T-helper 17 cell (primary cell): ENCODE data around the gene CACNA1F. TPM values are rescaled to one million over a fixed set of nuclear protein-coding genes. Genes with fewer than 3 reads are reported as not detected.

Experiments used
- ATAC-seq: fragments of 150-1000 bp; cut with Tn5 transposase; 2 replicates; pipeline ENCODE4 v1.10.0; 2021; ENCODE audit warnings: mild to moderate bottlenecking, moderate library complexity
- DNase-seq, 3 donors: peaks; one replicate each; pipeline versions ENCODE4 v3.0.0 to v3.0.0-alpha.2; 2020 to 2021
- H3K9me3 ChIP-seq: one replicate; pipeline ENCODE4 v1.7.0; 2013; ENCODE audit warnings: low read length, mild to moderate bottlenecking; ENCODE audit not compliant: control insufficient read depth, poor library complexity, severe bottlenecking
- H3K27ac Mint-ChIP-seq: one replicate; pipeline ENCODE4 v1.8.0; 2022; ENCODE audit warnings: mild to moderate bottlenecking, moderate library complexity, mixed read lengths
- H3K27me3 Mint-ChIP-seq: one replicate; pipeline ENCODE4 v1.8.0; 2022; ENCODE audit warnings: mixed read lengths
- H3K36me3 Mint-ChIP-seq: one replicate; pipeline ENCODE4 v1.8.0; 2022; ENCODE audit warnings: low read depth, mixed read lengths
- H3K4me1 Mint-ChIP-seq: one replicate; pipeline ENCODE4 v1.8.0; 2022; ENCODE audit warnings: mild to moderate bottlenecking, mixed read lengths
- H3K4me3 Mint-ChIP-seq: one replicate; pipeline ENCODE4 v1.8.0; 2022; ENCODE audit warnings: mild to moderate bottlenecking, moderate library complexity, mixed read lengths
- total RNA-seq, 4 donors: library from RNA in 2 of 4; stranded (reverse) in 2 of 4; gene quantifications; one replicate each; pipeline ENCODE4 v1.2.3 and lab custom pipeline; 2022 to 2026

Gene CACNA1F
- total RNA-seq, 2 donors from 2014 or later = 0.47 to 0.67 TPM

DNA sequence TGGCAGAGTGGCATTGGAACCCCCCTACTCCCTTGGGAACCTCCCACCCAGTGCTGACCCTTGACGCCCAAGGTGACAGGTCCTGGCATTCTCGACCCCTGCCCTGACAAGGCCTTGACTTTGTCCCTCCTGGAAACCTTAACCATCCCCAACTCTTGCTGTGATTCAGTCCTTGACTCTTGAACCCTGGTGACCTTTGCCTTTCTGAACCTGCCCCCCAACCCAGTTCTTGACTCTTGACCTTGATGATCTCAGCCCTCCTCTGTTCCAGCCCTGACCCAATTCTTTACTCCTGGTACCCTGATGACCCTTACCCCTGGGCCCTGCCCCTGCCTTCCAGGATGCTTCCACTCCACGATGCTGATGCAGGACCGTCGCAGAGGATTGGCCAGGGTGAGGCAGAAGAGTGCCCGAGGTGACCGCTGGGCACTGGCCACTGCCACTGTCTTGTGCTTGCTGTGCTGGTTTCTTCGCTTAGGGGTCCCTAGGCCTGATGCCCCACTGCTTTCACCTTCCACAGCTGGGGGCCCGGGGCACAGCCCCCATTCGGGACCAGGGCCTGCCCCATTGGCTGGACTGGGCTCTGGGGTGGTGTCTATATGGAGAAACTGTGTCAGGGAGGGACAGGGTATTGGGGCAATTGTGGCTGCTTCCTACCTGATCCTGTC is 1.7 kb downstream of the CACNA1F start:
- ATAC-seq (no peak), DNase-seq (no peak)
- no peaks in the 10 kb centered on the region for H3K9me3 ChIP-seq
- Mint-ChIP-seq H3K4me3 (peak overlapping the region; percentile 72), H3K36me3 (no peaks in the 10 kb centered on the region), H3K27me3 (no peaks in the 10 kb centered on the region), H3K4me1 (peaks cover 13% of the 10 kb centered on the region), H3K27ac (peak overlapping the region; percentile 81)

DNA sequence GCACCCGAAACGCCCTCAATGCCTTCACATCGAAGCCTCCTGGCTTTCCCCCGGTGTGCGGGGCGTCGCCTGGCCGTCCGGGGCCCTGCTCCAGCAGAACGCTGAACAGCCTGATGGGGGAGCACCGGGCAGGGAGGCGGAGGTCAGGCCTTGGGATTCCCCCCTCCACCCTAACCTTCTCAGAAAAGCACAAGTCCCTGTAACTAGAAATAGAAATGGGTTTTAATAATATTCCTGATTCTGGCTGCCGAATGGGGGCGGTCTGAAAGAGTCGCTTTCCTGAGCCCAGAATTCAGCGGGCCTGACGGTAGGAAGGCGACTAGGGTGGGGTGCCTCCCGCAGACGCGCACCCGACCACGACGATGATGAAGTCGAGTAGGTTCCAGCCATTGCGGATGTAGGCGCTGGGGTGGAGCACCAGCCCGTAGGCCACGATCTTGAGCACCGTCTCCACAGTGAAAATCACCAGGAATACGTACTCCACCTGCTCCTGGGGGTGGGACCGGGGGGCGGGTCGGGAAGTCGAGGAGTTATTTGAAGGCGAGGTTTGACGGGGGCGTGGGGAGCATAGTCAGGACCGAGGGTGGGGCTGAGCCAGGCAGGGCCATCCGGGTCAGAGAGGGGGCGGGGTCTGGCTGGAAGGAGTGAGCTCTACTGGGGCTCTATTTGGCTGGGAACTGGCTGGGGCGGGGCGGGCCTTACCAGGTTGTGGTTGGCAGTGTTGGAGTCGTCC is 2.5 kb downstream of the CACNA1F start:
- H3K4me1 Mint-ChIP-seq = peaks cover 13% of the 10 kb centered on the region
- peak; percentile 79 for ATAC-seq
- no peaks in the 10 kb centered on the region for H3K9me3 ChIP-seq
- no peaks in the 10 kb centered on the region for H3K36me3 Mint-ChIP-seq
- DNase-seq = peak; percentile 12 to 38 (median 25)
- H3K27ac Mint-ChIP-seq = peak overlapping the region; percentile 81
- H3K4me3 Mint-ChIP-seq = peak overlapping the region; percentile 72
- H3K27me3 Mint-ChIP-seq = peaks cover under 1% of the 10 kb centered on the region

DNA sequence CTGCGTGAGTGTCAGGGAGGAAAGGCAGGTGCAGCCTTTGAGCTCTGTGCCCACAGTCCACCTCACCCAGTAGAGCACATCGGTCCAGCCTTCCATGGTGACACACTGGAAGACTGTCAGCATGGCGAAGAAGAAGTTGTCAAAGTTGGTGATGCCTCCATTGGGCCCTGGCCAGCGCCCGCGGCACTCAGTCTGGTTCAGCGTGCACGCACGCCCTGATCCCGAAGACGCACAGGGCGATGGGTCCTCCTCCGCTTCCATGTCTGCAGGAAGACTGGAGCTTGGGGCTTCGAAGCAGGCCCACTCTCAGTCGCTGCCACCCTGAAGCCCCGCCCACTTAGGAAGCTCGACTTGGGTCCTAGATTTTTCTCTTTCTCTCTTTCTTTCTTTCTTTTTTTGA is 5.0 kb downstream of the CACNA1F start:
- ATAC-seq = no peak
- Mint-ChIP-seq H3K36me3 (no peaks in the 10 kb centered on the region), H3K27ac (no peak overlapping the region), H3K4me1 (peaks cover 10% of the 10 kb centered on the region), H3K27me3 (peaks cover 4% of the 10 kb centered on the region), H3K4me3 (no peak overlapping the region)
- no peaks in the 10 kb centered on the region for H3K9me3 ChIP-seq
- DNase-seq = no peak

DNA sequence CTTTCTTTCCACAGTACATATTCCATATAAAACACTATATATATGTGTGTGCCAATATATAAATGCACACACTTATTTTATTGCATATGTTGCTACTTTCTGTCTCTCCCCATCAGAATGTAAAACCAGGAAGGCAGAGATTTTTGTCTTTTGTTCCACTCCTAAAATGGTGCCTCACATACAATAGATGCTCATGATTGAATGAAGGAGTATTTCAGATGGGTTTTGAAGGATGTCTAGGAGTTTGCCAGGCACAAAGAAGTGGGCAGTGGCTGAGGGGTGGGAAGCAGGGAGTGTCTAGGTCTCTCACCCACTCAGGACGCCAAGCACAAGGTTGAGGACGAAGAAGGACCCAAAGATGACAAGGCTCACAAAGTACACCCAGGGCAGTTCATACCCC is 5.4 kb downstream of the CACNA1F start:
- Mint-ChIP-seq H3K4me1 (peaks cover 8% of the 10 kb centered on the region), H3K27me3 (peaks cover 4% of the 10 kb centered on the region), H3K36me3 (no peaks in the 10 kb centered on the region), H3K27ac (no peak overlapping the region), H3K4me3 (no peak overlapping the region)
- ATAC-seq (no peak), DNase-seq (no peak)
- no peaks in the 10 kb centered on the region for H3K9me3 ChIP-seq

DNA sequence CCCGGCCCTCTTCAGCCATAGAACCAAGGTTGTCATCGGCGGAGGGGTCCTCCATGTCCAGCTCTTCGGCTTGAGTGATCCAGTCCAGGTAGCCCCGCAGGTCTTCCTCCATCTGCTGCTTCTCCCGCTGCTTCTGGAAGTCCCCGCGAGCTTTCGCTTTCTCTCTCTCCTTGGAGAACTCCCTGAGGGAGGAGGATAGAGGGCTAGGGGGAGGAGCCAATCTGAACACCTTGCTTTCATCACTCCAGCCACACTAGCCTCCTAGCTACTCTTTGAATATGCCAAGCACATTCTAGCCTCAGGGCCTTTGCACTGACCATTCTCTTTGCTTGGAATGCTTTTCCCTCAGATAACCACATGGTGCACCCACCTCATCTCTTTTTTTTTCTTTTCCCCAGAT is 6.2 kb downstream of the CACNA1F start:
- Mint-ChIP-seq H3K4me3 (no peak overlapping the region), H3K27me3 (peaks cover 4% of the 10 kb centered on the region), H3K4me1 (peaks cover 9% of the 10 kb centered on the region), H3K36me3 (no peaks in the 10 kb centered on the region), H3K27ac (no peak overlapping the region)
- H3K9me3 ChIP-seq = no peaks in the 10 kb centered on the region
- DNase-seq (no peak), ATAC-seq (no peak)

DNA sequence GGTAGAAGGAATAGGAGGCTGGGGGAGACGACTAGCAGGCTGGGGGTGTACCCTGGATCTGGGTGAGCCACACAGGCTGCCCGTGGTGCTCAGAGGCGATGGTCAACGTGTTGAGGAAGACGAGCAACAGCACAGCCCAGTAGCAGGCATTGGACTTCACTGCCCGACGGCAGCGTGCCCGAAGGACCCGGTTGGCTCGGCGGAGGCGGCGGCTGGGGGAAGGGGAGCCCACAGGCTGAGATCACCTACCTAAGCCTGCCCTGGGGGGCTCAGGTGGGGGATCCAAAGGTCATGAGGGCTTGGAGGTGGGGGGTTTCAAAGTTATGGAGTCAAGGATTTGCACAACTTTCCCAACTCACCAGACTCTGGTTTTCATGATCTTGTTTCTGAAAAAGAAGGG is 7.3 kb downstream of the CACNA1F start:
- no peak for ATAC-seq

DNA sequence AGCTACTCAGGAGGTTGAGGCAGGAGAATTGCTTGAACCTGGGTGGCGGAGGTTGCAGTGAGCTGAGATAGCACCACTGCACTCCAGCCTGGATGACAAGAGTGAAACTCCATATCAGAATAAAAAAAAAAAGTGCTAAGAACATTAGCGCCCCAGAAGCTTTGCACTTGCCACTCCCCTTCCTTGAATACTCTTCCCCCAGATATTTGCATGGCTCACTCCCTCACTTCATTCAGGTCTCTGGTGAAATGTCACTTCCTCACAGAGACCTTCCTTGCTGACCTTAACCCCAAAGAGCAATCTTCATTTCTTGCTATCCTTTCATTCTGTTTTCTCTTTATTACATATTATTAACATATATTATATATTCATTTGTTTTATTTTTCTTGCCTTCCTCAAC is 11.3 kb downstream of the CACNA1F start:
- ATAC-seq (no peak), DNase-seq (no peak)
- Mint-ChIP-seq H3K36me3 (no peaks in the 10 kb centered on the region), H3K4me3 (no peak overlapping the region), H3K4me1 (peaks cover 2% of the 10 kb centered on the region), H3K27ac (no peak overlapping the region), H3K27me3 (peaks cover 4% of the 10 kb centered on the region)
- no peaks in the 10 kb centered on the region for H3K9me3 ChIP-seq

More for the DNA sequence above, 7.3 kb downstream of the CACNA1F start:
- Mint-ChIP-seq H3K4me3 (no peak overlapping the region), H3K36me3 (no peaks in the 10 kb centered on the region), H3K27me3 (peaks cover 4% of the 10 kb centered on the region), H3K27ac (peak overlapping the region; percentile 6), H3K4me1 (peaks cover 6% of the 10 kb centered on the region)
- no peaks in the 10 kb centered on the region for H3K9me3 ChIP-seq
- DNase-seq = no peak

DNA sequence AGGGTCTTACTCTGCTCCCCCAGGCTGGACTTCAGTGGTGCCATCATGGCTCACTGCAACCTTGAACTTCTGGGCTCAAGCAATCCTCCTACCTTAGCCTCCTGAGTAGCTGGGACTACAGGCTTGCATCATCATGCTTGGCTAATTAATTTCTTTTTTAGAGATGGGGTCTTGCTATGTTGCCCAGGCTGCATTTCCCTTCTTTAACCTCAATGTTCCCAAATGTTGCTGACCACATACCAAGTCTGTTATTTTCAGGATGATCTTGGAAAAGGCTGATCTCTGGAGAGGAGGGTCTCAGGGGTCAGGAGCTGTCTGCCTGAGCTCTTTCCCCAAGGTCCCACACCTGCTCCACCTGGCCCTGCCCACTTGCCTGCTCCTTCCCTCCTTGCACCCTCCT is 13.0 kb downstream of the CACNA1F start:
- Mint-ChIP-seq H3K4me3 (no peak overlapping the region), H3K27ac (no peak overlapping the region), H3K27me3 (no peaks in the 10 kb centered on the region), H3K36me3 (no peaks in the 10 kb centered on the region), H3K4me1 (peaks cover 2% of the 10 kb centered on the region)
- DNase-seq (no peak), ATAC-seq (no peak)
- no peaks in the 10 kb centered on the region for H3K9me3 ChIP-seq

DNA sequence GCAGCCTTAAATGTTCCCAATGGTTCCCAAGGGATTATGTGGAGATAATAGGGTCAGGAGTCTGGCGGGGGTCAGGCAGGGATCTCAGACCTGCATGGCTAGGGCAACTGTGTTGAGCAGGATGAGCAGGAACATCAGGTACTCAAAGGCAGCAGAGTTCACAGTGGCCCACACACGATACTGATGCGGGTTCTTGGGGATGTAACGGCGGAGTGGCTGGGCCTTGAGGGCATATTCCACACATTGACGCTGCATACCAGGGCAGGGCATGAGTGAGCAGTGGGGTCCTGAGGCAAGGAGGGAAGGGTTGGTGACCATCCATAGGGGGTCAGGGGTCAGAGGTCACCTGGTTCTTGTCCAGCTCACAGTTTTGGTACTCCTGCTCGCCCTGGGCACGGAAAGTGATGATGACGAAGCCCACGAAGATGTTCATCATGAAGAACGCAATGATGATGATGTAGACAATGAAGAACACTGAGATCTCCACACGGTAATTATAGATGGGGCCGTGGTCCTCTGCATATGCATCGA is 18.1 kb downstream of the CACNA1F start:
- peaks cover 5% of the 10 kb centered on the region for H3K27me3 Mint-ChIP-seq
- H3K36me3 Mint-ChIP-seq = no peaks in the 10 kb centered on the region
- ATAC-seq (no peak), DNase-seq (no peak)
- no peak overlapping the region for H3K4me3 Mint-ChIP-seq
- no peaks in the 10 kb centered on the region for H3K4me1 Mint-ChIP-seq
- H3K9me3 ChIP-seq = no peaks in the 10 kb centered on the region
- H3K27ac Mint-ChIP-seq = no peak overlapping the region

DNA sequence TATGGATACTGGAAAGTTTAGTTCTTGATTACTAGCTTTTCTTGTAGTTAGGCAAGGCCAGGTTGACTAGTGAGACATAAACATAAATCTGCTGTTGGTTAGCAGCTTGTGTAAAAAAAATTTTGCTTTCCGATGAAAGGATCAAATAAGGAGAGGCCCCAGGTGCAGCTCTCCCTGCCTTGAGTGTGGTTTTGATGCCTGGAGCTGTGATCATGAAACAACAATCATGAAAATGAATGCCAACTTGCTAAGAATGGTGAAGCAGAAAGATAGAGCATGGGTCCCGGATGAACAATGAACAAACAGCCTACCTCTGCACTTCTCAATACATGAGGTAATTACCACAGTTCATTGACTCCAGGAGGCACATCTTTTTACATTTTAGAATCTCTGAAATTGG is 18.7 kb downstream of the CACNA1F start:
- Mint-ChIP-seq H3K27me3 (peaks cover 5% of the 10 kb centered on the region), H3K4me3 (no peak overlapping the region), H3K4me1 (no peaks in the 10 kb centered on the region), H3K36me3 (no peaks in the 10 kb centered on the region), H3K27ac (no peak overlapping the region)
- DNase-seq = no peak
- H3K9me3 ChIP-seq = no peaks in the 10 kb centered on the region
- no peak for ATAC-seq

DNA sequence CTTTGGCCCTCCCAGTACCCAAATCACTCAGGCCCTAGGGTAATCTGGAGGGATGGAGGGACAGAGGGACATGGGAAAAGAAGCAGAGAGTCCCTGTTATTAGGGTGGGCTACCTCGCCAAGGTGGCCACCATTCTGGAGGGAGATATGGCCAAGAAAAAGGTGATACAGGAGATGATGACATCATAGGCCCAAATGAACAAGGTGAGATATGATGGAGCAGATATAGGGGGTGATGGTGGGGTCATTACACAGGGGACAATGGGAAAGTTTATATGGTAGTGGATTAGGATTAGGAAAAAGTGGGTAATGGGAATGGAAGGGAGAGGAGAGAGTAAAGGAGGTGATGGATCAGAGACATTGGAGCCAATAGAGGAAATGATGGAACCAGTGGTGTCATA is 20.3 kb downstream of the CACNA1F start:
- no peak overlapping the region for H3K4me3 Mint-ChIP-seq
- H3K27ac Mint-ChIP-seq = no peak overlapping the region
- no peaks in the 10 kb centered on the region for H3K4me1 Mint-ChIP-seq
- no peaks in the 10 kb centered on the region for H3K9me3 ChIP-seq
- peaks cover 5% of the 10 kb centered on the region for H3K27me3 Mint-ChIP-seq
- no peaks in the 10 kb centered on the region for H3K36me3 Mint-ChIP-seq
- ATAC-seq (no peak), DNase-seq (no peak)

DNA sequence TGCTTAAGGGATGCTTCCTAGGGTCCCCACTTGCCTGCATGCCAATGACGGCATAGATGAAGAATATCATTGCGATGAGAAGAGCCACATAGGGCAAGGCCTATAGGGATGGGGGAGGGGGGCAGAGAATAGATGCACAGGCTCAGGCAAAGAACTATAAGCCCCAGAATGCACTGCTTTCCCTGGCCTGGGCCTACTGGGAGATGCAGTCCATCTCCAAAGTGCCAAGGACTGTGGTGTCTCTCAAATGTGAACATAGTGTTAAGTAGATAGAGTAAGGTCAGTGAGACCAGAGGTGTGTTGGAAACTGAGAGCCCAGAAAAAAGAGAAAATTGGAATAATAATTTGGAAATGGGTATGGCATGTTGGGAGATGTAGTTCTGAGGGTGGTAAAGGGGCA is 20.9 kb downstream of the CACNA1F start:
- no peak overlapping the region for H3K27ac Mint-ChIP-seq
- peaks cover 5% of the 10 kb centered on the region for H3K27me3 Mint-ChIP-seq

DNA sequence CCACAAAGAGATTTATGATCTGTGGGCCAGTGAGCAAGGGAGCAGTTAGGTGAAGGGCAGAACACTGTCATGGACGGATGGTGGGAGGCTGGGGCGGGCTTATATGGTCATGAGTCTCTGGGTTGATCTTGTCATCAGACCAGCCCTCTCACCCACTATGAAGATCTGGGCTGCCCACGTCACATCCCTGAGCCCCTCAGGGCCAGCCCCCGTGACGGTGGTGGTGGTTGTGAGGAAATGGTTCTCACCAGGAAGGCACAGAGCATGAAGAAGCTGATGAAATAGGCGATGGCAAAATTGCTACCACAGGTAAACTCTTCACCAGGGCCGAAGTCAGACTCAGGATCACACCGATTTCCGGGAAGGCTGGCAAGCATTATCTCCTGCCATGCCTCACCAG is 22.1 kb downstream of the CACNA1F start:
- no peak for ATAC-seq
- H3K9me3 ChIP-seq = no peaks in the 10 kb centered on the region
- no peaks in the 10 kb centered on the region for H3K4me1 Mint-ChIP-seq
- DNase-seq = no peak
- H3K36me3 Mint-ChIP-seq = no peaks in the 10 kb centered on the region
- peaks cover 5% of the 10 kb centered on the region for H3K27me3 Mint-ChIP-seq
- H3K4me3 Mint-ChIP-seq = no peak overlapping the region
- no peak overlapping the region for H3K27ac Mint-ChIP-seq

More for the DNA sequence above, 20.9 kb downstream of the CACNA1F start:
- ATAC-seq (no peak), DNase-seq (no peak)
- H3K4me1 Mint-ChIP-seq = no peaks in the 10 kb centered on the region
- H3K4me3 Mint-ChIP-seq = no peak overlapping the region
- H3K36me3 Mint-ChIP-seq = no peaks in the 10 kb centered on the region
- H3K9me3 ChIP-seq = no peaks in the 10 kb centered on the region

DNA sequence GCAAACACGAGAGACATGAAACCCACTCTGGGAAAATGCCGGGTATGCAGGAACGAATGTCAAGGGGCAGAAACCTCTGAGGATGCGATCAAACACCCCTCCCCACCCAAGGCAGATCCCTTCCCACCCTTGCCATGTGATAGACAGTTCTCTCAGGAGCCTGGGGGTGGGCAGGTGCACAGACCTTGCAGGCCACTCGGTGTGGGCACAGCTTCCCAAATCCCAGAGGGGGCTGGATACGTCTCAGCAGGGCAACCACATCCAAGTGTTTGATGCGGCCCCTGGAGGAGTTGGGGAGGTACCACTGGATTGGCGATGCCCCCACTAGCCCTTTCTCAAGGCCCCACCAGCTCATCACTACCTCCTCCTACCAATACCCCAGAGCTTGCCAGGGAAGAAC is 22.7 kb downstream of the CACNA1F start:
- ATAC-seq = no peak
- H3K27ac Mint-ChIP-seq = no peak overlapping the region
- no peak overlapping the region for H3K4me3 Mint-ChIP-seq
- DNase-seq = no peak
- no peaks in the 10 kb centered on the region for H3K36me3 Mint-ChIP-seq
- H3K9me3 ChIP-seq = no peaks in the 10 kb centered on the region
- no peaks in the 10 kb centered on the region for H3K4me1 Mint-ChIP-seq
- peaks cover 5% of the 10 kb centered on the region for H3K27me3 Mint-ChIP-seq
